Stimulated activated CD4-positive, alpha-beta T cell treated with anti-CD3 and anti-CD28 coated beads, Interleukin-15, amount 100 ng/mL, for 48 hours (primary cell): ENCODE data around the gene SDHB.

Source experiments
- DNase-seq, 2 donors: peaks; one replicate each; pipeline ENCODE4 v3.0.0-alpha.2; 2020; ENCODE audit warnings: low read depth in 2 of 2

The SDHB gene

DNA sequence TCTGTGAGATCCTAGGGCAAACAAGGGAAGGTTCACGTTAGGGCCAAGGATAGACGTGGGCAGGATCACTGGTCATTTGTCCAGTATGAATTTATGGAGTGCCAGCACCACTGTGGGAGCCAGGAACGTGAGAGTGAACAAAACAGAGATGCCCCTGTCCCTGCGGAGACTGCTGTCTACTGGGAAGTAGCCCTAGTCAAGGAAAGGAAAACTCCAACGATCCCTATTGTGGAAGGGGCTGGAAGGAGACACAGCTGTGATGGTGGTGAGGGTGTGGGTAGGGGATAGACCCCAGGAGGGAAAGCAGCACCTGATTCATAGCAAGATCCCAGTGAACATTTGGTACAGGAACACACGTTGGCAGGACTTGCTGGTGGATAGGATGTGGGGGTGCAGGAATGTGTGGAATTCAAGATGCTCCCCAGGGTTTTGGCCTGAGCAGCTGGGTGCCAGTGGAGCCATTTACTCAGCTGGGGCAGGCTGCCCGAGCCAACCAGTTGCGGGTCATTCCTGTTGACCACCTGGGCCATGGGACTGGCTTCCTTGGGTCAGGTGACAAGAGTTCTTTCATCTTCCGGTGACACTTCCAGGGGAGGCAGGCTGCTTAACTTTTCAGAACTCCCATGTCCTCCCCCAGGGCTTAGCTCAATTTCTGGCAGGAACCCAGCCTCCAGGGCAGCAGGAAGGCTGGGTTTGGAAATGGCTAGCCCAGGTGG, 40.9 kb downstream of the SDHB start:
- DNase-seq, result no peak

DNA sequence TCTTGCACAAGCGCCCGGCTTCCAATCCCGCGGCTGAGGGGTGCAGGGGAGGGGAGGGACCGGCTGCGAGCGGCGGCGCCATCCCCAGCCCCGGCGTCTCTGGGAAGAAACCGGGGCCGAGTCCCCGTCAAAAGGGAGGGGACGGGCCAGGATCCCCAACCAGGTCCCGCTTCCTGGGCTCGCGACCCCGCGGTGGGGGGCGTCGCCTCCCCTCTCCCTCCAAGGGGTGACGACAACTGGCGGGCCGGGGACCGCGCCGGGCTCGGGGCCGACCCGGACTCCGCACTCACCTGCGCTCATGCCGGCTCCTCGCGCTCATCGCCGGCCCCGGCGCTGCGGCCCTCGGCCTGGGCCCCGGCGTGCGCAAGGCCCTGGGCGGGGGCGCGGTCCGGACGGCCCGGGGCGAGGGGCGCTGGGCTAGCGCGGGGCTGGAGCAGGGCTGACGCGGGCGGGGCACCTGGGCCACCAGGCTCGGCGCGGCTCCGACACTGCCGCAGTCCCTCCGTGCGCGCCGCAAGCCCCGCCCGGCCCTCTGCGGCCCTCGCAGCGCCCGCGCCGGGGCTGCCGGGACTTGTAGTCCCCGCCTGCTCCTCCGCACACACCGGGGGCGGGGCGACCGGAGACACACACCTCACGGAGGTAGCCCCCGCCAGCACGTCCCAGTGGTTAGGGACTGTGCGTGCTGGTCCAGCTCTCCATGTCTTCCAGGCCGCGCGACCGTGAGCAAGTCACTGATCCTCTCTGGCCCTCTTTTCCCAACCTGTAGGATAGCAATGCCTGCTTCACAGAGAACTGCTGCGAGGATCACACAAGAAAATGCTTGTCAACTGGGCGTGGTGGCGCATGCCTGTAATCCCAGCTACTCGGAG, 42.2 kb downstream of the SDHB start, which contains the start of gene ATP13A2:
TSS of gene ATP13A2 (minus strand) at position 490 of the 869 bp plus-strand sequence. CDS start at position 300, 190 bp downstream.
- peak; percentile 57 to 82 for DNase-seq

DNA sequence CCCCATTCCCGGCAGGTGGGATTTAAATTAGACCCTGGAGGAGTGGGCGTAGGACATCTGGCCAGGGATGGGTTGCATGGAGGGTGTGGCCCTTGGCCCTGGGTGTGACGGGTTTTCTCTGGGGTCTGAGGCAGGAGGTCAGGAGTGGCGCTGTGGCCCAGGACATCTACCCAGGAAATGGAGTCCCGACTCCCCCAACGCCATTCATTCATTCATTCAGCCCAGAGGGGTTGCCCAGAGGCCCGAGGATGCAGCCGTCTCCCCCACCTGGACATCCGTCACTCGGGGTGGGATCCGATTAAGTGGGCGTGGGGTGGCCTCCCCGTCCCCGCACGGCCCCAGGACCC, 42.8 kb downstream of the SDHB start:
- no peak for DNase-seq

DNA sequence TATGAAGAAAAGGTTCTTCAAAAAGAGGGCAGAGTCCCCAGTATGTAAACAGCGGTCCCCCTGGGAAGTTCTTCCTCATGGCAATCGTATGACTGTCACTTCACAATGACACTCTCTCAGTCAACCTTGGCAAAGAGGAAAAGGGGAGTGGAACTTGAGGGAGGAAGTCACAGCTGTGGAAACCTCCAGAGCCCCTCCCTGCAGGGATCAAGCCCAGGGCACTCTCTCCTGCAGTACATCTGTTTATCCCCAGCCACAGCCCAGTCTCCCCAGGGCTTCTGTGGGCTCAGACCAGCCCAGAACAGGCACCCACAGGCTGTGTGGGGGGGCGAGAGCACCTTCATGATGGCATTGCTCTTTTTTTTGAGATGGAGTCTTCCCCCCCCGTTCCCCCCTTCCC, 44.1 kb downstream of the SDHB start:
- DNase-seq, result no peak

DNA sequence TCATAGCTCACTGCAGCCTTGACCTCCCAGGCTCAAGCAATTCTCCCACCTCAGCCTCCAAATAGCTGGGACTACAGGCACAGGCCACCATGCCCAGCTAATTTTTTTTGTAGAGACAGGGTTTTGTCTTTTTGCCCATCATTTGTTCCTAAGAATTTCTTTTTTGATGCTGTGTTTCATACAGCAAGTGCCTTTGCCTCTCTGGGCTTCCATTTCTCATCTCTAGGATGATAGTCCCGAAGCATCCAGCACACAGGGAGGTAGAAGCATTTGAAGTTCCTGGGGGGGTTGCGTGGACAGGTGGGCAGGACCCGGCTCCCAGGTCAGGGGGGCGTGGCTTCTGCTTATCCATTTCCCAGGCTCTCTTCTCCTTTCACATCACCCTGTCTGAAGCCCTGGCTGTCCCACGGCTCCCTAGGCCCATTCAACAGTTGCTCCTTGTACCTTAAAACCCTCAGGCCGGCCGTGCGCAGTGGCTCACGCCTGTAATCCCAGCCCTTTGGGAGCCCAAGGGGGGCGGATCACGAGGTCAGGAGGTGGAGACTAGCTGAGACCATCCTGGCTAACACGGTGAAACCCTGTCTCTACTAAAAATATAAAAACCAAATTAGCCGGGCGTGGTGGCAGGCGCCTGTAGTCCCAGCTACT, 45.5 kb downstream of the SDHB start:
- no peak for DNase-seq

DNA sequence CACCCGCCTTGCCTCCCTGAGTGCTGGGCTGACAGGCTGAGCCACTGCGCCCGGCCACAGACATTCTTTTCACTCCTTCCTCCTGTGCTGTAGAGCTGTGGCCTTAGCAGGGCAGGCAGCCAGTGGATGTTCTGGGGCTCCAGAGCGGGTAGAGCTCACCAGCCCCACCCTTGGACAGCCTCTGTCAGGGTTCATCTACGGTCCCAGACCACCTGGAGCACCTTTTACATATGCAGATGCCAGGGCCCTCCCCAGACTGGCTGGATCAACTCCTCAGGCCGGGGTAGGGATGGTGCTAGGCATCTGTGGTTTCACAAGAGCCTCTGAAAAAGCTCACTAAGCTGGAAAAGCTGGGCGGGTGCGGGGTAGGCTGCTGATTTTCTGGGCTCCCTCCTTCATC, 46.7 kb downstream of the SDHB start:
- no peak for DNase-seq

DNA sequence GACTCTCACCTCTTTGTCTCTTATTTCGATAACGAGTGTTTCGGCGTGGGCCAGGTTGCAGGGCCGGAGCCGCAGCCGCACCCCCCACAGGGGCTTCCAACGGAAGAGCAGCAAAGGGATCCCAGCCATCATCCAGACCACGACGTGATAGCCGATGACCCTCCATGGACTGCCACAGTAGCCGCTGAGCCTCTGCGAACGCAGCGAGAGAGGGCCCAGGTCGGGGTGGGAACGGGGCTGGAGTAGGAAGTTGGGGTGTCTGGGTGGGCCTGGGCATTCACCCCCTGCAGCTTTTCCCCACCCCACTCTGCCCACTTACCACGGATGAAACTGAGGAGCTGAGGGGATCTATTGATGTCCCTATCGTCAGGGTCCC, 48.5 kb downstream of the SDHB start:
- no peak for DNase-seq

DNA sequence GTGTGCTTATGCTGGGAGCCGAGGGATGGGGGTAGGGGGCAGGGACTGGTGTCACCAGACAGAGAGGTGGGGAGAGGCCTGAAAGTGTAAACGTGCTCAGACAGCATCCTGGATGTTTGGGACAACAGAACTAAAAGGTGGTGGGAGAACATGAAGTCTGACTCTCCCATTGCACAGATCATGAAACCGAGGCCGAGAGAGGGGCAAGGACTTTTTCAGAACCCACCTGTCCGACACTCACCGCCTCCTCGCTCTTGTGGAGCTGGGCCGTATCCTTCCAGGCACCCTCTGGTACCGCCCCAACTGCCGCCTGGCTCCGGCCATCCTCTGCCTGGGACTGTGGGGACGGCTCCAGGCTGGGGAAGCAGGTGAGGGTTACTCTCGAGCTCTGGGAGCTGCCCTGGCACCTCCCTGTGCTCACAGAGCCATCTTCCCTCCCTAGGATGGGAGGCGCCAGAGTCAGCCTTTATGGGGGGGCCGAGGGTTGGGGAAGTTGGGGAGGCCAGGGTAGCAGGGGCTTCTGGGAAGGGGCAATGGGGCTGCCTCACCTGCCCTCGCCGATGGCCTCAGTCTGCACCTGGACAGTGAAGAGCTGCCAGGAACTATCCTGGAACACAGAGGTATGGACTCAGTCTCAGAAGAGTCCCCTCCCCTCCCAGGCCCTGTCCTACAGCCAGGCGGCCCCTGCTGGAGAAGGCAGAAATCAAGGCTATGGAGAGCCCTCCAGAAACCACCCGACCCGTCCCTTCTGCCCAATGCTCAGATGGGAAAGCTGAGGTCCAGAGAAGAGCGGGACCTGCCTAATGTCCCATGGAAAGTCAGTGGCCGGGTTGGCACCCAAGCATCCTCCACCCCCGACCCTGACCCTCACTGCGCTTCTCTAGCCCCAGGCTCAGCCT, 49.1 kb downstream of the SDHB start:
- DNase-seq, result no peak

DNA sequence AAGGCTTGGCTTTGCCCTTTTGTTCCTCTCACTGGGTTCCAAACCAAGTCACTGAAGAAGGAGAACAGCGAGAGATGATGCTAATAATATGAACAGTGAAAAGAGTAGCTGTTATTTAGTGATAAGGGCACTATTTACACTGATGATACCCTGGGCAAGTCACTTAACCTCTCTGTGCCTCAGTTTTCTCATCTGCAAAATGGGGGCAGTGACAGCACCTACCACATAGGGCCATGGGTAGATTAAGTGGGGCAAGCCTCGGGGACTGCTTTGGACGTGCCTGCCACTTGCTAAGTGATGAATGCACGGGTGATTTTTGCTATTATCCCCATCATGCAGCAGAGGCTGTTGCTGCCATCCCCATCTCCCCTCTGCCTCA, 51.3 kb downstream of the SDHB start:
- DNase-seq, result no peak

DNA sequence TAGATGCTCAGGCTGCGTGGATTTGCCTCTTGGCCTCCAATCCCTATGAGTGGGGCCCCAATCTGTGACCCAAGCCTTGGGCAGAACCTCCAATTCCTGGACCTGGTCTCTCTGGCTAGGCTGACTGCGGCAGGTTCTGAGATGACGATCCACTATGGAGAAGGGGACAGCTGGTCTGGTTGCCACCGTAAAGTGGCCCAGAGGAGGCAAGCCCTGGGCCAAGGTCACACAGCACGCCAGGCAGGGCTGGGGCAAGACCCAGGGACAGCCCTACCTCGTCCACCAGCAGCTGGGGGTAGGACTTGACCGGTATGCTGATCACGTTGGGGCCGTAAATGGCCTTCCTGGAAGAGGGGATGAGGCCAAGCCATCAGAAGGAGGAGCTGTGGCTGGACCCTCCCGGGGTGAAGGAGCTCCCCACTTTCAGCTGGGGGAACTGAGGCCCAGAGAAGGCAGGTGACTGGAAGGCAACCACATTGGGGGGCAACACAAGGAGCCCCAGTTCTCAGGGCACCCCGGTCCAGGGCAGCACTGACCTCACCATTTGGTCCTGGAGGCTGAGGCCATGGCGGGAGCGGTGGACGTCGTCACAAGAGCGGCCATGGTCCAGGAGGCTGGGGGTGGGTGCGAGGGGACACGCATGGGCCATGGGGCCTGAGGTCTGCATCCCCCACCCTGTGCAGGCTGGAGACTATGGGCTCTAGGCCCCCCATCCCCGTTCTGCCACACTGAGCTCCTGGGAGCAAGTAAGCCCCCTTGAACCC, 51.9 kb downstream of the SDHB start:
- DNase-seq, result no peak

DNA sequence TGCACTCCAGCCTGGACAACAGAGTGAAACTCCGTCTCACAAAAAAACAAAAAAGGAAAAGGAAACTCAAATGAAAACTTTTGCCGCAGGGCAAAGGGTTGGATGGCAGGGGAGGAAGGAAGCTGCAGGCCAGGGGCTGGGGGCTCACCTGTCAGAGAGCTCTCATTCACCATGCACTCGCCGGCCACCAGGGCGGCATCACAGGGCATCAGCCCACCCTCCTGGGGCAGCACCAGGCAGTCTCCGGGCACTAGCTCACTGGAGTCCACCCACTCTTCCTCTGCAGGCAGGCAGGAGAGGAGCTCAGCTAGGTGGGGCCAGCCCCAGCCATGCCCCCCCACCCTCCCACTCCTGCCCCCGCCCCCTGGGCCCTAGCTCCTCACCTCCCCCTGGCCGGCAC, 54.0 kb downstream of the SDHB start:
- no peak for DNase-seq

DNA sequence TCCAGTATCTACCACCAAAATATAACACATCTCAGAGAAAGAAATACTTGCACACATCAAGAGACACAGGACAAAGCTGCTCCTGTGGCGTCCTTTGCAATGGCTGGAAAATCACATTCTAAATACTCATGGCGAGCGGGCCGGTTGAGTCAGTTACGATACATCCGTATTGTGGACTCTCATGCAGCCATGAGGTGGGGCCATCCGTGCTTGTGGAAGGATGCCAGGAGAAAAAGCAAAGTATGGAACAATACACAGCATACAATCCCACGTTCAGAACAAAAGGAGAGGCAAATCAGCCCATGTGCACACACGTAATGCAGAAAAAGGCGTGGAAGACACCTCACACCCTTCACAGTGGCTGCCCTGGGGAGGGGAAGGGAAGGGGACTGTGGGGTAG, 55.2 kb downstream of the SDHB start:
- no peak for DNase-seq

DNA sequence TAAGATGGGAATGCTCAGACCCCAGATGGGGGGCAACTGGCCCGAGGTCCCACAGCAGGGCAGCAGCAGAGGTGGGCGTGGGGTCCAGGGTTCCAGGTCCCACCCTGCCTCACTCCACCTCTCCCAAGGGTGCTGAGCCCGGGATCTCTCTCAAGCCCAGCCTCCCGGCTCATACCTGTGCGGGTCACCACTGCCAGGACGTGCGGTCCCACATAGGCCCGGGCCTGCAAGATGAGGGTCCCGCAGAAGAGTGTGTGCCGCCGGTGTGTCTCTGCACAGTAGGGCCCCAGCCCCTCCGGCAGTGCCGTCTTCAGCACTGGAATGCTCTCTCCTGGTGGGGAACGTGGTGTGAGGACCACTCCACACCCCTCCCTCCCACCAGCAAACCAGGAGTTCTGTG, 57.0 kb downstream of the SDHB start:
- no peak for DNase-seq

DNA sequence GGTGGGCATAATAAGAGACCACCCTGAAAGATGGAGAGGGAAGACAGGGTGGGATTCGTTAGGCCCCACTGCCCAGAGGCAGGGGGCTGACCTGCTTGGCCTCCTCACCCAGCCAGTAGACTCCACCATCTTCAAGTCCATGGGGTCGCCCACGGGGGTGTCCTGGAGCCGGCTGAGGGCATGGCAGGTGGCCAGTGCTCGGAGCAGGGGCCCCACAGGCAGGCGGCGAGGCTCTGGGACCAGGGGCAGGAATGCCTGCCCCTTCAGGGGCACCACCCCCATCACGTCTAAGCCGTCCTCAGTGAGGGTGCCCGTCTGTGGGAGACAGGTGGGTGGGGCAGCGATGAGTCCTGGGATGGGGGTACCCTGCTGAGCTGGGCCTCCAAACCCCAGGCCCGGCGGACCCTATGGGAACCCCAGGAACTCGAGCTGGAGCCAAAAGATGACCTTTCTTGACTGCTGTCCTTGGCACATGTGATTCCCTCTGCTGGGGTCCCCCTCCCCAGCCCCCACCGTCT, 60.3 kb downstream of the SDHB start:
- no peak for DNase-seq

DNA sequence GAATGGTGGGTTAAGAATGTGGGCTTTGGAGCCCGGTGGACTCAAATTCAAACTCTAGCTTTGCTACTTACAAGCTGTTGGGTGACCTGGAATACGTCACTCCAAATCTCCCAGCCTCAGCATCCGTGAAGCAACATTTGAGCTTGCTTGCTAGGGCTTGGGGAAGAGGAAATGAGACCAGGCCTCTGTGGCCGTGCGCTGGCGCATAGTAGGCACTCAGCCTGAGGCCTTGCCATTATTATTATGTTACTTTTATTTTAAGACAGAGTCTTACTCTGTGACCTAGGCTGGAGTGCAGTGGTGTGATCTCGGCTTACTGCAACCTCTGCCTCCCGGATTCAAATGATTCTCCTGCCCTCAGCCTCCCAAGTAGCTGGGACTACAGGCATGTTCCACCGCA, 61.2 kb downstream of the SDHB start:
- no peak for DNase-seq

DNA sequence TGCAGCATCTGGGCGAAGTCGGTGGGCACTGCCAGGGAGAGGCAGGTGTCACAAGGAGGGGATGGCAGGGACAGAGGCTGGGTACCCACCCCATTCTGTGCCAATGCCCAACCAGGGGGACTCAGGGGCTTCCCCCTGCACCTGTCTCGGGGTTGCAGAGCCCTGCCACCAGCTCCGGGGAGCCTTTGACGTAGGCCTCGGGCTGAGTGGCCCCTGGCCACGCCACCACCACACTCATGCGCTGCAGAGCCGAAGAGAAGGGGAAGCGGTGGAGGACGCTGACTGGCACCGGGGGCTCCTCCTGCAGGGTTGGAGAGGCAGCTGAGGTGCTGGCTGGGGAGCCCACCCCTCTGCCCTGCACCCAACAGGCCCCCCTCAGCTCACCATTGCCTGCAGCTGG, 61.7 kb downstream of the SDHB start:
- DNase-seq, result no peak

DNA sequence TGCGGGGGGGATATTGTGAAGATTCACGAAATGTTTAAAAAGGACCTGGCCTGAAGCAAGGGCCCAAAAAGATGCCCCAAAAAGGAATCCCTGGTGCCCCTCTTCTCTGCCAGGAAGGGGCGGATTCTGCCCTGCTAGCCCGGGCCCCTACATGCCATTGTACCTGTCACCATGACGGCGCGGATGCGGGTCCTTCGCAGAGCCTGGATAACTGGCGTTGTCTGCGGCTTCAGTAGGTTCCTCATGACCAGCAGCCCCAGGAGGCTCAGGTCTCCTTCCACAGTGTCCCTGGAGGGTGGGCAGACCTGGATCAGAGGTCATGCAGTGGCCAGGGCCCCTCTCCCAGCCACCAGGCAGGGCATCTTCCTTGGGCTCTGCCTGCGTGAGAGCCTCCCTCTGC, 62.3 kb downstream of the SDHB start:
- DNase-seq, result no peak

DNA sequence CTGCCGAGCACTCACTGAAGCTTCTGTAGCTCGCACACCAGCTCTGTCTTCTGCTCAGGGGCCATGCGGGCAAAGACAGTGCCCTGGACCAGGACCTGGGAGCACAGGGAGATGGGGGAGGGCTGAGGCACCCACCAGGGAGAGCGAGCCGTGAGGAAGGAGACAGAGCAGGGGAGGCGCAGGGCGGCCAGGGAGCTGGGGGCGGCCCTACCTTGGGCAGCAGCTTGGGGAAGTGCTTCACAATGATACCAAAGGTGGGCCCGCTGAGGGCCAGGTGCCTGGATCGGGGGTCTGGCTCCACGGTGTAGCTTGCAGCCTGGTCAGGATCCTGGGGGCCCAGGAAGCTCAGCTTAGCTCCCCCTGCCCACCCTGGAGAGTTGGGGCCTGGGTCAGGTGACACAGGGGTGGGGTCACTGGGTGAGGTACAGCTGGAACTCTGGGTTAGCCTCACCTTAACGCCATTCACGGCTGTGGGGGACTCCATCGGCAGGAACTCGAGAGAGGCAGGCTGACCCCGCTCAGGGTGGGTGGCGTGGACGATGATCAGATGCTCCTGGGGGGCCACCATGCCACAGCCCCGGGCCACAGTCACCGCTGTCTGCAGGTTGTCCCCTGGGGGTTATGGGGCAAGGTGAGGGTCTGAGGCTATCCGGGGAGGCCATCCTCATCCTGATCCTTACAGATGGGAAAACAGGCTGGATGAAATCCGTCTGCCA, 64.0 kb downstream of the SDHB start:
- DNase-seq, result no peak

DNA sequence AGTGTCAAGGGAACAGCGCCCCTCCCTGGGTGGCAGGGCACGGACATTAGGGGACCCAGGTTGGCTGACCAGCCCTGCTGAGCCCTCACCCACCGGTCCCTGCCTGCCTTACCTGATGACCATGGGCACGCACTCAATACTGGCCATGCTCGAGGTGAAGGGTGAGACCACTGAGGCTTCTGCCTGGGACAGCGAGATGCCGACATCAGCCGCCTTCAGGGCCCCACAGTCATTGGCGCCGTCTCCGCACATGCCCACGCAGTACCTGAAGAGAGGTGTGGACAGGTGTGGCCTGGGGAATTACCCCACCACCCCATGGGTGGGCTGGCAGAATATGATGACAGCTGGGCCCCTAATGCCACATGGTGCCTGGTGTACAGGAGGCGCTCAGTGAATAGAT, 65.6 kb downstream of the SDHB start:
- no peak for DNase-seq

DNA sequence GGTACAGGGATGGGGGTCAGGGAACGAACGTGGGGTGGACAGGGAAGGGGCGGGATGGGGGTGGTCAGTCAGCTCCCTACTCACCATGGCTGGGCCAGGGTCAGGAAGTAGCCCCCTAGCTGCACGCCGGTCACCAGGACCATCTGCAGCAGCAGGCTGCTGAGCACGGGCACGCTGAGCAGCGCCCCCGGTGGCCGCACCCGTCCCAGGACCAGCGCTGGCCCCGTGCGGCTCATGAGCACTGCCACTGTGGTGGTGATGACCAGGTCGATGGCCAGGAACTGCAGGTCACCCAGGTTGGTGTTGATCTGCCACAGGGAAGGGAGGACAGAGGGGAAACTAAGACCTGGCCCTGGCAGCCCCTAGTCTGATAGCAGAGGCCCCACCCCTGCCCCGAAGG, 66.9 kb downstream of the SDHB start:
- no peak for DNase-seq
